ENCODE results near the gene WDR64.

The WDR64 gene

DNA sequence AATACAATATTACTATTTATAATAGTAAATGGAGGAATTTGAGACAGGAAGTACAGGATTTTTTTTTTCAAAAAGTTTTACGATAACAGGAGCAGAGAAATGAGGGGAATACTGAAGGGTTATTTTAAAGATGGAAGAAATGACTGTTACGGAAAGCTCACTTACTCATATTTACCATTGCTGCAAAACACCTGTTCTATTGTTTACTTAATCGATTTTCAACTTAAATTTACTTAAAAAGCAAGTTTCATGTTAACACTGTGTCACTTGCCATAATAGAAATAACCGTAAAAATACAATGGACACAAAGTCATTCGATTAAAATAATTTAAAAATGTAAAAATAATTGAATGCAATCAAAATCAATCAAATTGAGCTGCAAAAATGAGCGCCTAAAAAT lies 192.5 kb downstream of the WDR64 start:
- DNase-seq = no peak

DNA sequence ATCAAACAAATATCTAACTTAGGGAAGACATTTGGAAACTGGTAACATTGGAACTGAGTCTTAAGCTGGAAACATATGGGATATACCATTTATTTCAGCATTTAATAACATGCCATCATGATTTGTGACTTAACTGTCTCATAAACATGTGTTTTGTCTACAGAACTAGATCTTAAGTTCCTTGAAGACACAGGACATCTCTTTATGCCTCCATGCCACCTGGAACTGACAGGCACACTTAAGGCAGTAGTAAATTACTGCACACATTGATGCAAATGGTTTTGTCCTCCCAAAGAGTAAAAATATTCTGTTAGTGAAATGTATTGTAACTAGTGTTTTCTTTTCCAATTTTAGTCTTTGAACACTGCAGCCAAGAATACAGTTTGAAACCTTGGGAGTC lies 194.3 kb downstream of the WDR64 start:
- DNase-seq = no peak

DNA sequence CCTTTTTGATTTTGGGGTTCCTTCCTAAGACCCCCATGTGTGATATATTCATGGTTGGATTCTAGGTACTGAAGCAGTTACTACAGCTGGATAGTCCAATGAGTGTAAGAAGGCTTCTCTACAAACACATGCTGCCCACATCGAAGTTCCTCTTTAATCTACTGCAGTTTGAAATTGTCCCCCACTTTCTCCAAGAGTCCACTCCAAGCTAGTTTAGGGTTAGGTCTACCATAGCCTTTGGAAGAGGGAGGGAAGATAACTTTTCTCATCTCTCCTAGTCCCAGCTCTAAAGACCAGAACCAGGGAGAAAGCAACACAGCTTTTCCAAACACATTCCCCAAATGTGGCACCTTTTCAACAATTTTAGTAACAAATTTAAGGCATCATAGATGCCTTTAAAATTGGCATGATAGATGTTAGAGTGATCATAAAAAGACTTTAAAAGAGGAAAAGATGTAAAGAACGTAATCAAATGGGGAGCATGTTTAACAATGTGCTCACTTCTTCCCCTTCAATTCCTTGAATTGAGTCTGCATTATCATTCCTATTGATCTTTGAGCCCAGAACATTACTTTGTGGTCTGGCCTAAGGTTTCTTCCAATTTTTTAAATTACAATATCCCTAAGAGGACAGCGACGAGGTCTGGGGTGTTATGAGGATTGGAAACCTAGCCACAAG lies 194.9 kb downstream of the WDR64 start:
- no peak for DNase-seq

DNA sequence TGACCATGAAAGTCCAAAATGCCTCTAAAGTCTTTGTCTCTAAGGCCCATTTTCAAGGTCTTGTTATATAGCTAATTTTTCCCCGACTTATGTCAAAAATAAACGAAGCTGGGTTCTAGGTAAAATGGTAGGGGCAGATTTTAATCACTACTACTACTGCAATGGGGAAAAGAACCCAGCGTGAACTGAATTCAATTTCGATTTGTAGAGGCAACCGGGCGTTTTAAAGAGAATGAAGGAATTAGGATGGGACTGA lies 195.4 kb downstream of the WDR64 start:
- no peak for DNase-seq

DNA sequence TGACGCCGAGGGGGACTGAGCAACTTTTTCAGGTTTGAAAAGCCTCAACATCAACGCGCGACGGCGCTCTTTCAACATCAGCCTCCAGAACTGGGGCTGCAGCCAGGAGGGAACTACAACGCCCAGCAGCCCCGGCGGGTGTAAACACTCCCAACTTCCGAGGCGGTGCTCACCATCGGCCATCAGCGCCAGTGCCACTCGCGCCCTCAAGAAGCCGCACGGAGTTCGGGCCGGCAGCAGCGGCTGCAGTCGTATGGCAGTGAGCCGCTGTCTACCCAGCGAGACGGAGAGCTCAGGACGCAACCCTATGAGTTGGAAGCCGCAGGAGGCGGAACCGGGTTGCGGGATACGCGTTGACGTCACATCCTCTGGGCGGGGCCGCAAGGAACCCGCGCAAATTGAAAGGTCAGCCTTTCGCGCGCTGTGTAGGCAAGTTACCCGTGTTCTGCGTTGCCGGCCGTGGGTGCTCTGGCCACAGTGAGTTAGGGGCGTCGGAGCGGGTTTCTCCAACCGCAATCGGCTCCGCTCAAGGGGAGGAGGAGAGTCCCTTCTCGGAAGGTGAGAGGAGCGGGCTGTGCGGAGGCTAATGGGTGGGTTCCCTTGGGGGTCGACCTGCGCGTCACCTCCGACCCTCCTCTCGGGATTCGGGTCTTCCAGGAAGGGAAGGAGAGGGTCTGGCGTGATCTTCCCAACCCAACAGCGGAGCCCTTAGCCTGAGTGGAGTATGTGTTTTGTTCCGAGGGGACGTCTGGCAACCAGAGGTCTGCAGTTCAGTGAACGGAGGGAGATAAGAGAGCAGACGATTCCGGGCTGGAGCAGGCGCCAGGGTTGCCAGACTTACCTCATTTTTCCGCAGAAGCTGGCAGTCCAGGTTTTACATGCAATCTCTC lies 196.0 kb downstream of the WDR64 start, which contains the start of gene EXO1:
EXO1 (plus strand) TSS at position 409 of the 890 bp plus-strand sequence. CDS start 2,222 bp downstream, outside the sequence.
- peak; percentile 89 for DNase-seq

DNA sequence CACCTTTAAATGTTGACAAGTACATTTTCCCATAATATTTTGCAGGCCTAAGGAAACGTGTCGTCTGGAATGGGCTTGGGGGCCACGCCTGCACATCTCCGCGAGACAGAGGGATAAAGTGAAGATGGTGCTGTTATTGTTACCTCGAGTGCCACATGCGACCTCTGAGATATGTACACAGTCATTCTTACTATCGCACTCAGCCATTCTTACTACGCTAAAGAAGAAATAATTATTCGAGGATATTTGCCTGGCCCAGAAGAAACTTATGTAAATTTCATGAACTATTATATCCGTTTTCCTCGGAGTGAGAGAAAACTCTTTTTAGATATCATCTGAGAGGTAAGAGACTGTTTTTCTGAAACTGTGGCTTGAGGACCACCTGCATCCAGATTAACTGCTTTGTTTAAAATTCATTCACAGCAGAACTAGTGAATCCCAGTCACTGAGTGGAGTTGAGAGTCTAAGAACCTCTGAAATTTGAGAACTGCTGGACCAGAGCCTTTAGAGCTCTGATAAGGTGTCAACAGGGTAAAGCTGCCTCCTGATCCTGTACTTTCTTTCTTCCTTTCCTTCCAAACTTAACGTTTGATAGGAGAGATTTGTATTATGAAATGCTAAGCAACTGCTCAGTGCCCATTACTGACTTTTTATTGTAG lies 196.7 kb downstream of the WDR64 start:
- no peak for DNase-seq

DNA sequence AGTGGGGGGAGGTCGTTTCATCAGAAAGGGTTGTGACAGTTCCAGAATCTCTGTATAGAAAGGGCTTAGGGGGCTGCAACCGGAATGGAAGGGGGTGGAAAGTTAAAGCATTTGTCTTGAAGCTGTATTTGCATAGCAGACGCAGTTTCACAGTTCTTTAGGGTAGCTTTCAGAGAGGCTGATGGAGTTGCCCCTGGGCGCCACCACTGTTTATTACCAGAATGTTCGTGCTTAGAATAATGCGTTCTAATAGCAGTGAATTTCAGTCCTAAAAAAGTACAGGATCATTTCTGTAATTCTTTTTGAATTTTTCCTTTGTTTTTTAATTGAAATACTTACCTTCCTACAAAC lies 197.2 kb downstream of the WDR64 start:
- no peak for DNase-seq
